CD14-positive monocyte (primary cell): ENCODE measurements around the gene TP53I3. TPM values are rescaled to one million over a fixed set of nuclear protein-coding genes. Genes with fewer than 3 reads are reported as not detected.

Experiments used
- DNase-seq, 3 donors: peaks; one replicate each; pipeline ENCODE4 v3.0.0-alpha.2; 2011 to 2022
- H2AFZ ChIP-seq: 2 replicates; pipeline ENCODE4 v1.6.0; 2012; ENCODE audit warnings: mild to moderate bottlenecking, low read depth, low read length, inconsistent platforms; ENCODE audit not compliant: insufficient read depth, poor library complexity, severe bottlenecking
- H3K27ac ChIP-seq, 2 donors: 1 replicate in 1 of 2; 2 replicates in 1 of 2; pipeline ENCODE4 v1.5.1; 2012 to 2013; ENCODE audit warnings: low read length in 2 of 2, control low read depth in 1 of 2, inconsistent platforms in 1 of 2, low read depth in 1 of 2, mild to moderate bottlenecking in 1 of 2
- H3K27me3 ChIP-seq, 2 donors: one replicate each; pipeline versions ENCODE4 v1.6.0 to v1.6.1; 2011 to 2013; ENCODE audit warnings: low read length in 2 of 2; ENCODE audit not compliant: control insufficient read depth in 2 of 2, insufficient read depth in 2 of 2
- H3K36me3 ChIP-seq, 2 donors: replicated peaks in 1 of 2; 1 replicate in 1 of 2; 2 replicates in 1 of 2; pipeline versions ENCODE4 v1.5.1 to v1.6.1; 2012 to 2013; ENCODE audit warnings: low read length in 2 of 2, control low read depth in 1 of 2, inconsistent platforms in 1 of 2, mild to moderate bottlenecking in 1 of 2; ENCODE audit not compliant: insufficient read depth in 2 of 2, control insufficient read depth in 1 of 2
- H3K4me1 ChIP-seq, 2 donors: 1 replicate in 1 of 2; 2 replicates in 1 of 2; pipeline versions ENCODE4 v1.5.1 to v1.6.1; 2012 to 2013; ENCODE audit warnings: low read length in 2 of 2, control low read depth in 1 of 2, inconsistent platforms in 1 of 2, mild to moderate bottlenecking in 1 of 2, moderate library complexity in 1 of 2; ENCODE audit not compliant: insufficient read depth in 2 of 2, control insufficient read depth in 1 of 2
- H3K4me2 ChIP-seq: replicated peaks from 2 replicates; pipeline ENCODE3; 2012; ENCODE audit warnings: low read length, moderate library complexity, mild to moderate bottlenecking; ENCODE audit not compliant: poor library complexity, severe bottlenecking; ENCODE audit errors: extremely low read depth
- H3K4me3 ChIP-seq, 3 experiments: fragments of 200-600 bp in 1 of 3; sonication (generic) in 1 of 3; replicated peaks in 1 of 3; 1 replicate in 2 of 3; 2 replicates in 1 of 3; pipeline ENCODE4 v1.5.1; 2011 to 2013; ENCODE audit warnings: low read length in 3 of 3, mild to moderate bottlenecking in 3 of 3, control low read depth in 2 of 3, low read depth in 2 of 3, inconsistent platforms in 1 of 3, moderate library complexity in 1 of 3
- H3K79me2 ChIP-seq: 2 replicates; pipeline ENCODE4 v1.6.0; 2012; ENCODE audit warnings: mild to moderate bottlenecking, control low read depth, inconsistent platforms, low read length, moderate library complexity; ENCODE audit not compliant: insufficient read depth
- H3K9ac ChIP-seq: 2 replicates; pipeline ENCODE4 v1.6.0; 2017; ENCODE audit warnings: low read length, mild to moderate bottlenecking; ENCODE audit not compliant: insufficient read depth, poor library complexity, severe bottlenecking
- H3K9me3 ChIP-seq, 2 donors: replicated peaks in 1 of 2; 1 replicate in 1 of 2; 2 replicates in 1 of 2; pipeline versions ENCODE4 v1.5.1 to v1.6.1; 2012 to 2013; ENCODE audit warnings: low read length in 2 of 2, control low read depth in 1 of 2; ENCODE audit not compliant: control insufficient read depth in 1 of 2, insufficient read depth in 1 of 2
- H4K20me1 ChIP-seq: 2 replicates; pipeline ENCODE4 v1.6.0; 2012; ENCODE audit warnings: mild to moderate bottlenecking, low read length, control low read depth, moderate library complexity; ENCODE audit not compliant: insufficient read depth
- H3K27ac Mint-ChIP-seq, 7 donors: one replicate each; pipeline ENCODE4 v1.8.0; 2020; ENCODE audit warnings: mild to moderate bottlenecking in 7 of 7, mixed read lengths in 7 of 7, moderate library complexity in 6 of 7, inconsistent platforms in 2 of 7
- H3K27me3 Mint-ChIP-seq, 3 donors: one replicate each; pipeline ENCODE4 v1.8.0; 2021 to 2022; ENCODE audit warnings: low read depth in 3 of 3, mild to moderate bottlenecking in 3 of 3, mixed read lengths in 3 of 3, moderate library complexity in 3 of 3, inconsistent platforms in 1 of 3
- H3K36me3 Mint-ChIP-seq, 2 donors: one replicate each; pipeline ENCODE4 v1.8.0; 2020; ENCODE audit warnings: mixed read lengths in 2 of 2, inconsistent platforms in 1 of 2, mild to moderate bottlenecking in 1 of 2
- H3K4me1 Mint-ChIP-seq: one replicate; pipeline ENCODE4 v1.8.0; 2020; ENCODE audit warnings: mild to moderate bottlenecking, mixed read lengths
- H3K4me3 Mint-ChIP-seq, 2 donors: one replicate each; pipeline ENCODE4 v1.8.0; 2020; ENCODE audit warnings: mild to moderate bottlenecking in 2 of 2, mixed read lengths in 2 of 2, moderate library complexity in 1 of 2
- H3K9me3 Mint-ChIP-seq, 7 donors: one replicate each; pipeline ENCODE4 v1.8.0; 2020 to 2022; ENCODE audit warnings: mixed read lengths in 7 of 7, mild to moderate bottlenecking in 6 of 7, moderate library complexity in 6 of 7, inconsistent platforms in 2 of 7
- CTCF ChIP-seq: fragments of 200-600 bp; IDR thresholded peaks from one replicate; pipeline ENCODE4 v1.8.0; 2022; ENCODE audit warnings: antibody characterized with exemption, mild to moderate bottlenecking
- WGBS: methylation state at CpG from one replicate; pipeline ENCODE4 v1.1.5; 2013; ENCODE audit warnings: missing lambda C conversion rate; ENCODE audit not compliant: insufficient coverage; 5-methylcytosine and 5-hydroxymethylcytosine counted together
- intact Hi-C, 2 donors: fragments of 100-400 bp; cut with micrococcal nuclease; formaldehyde crosslinking; loops; one replicate each; pipeline versions ENCODE4 v1.15.0 to v1.15.1; 2023
- polyA plus RNA-seq, 3 donors: library from polyadenylated mRNA; depleted of rRNA in 1 of 3; unstranded in 2 of 3; stranded (reverse) in 1 of 3; fragments of 300-500 nt in 2 of 3; fragments of >200 nt in 1 of 3; fragmentation: Illumina TruSeq in 2 of 3; gene quantifications; 1 replicate in 2 of 3; 2 replicates in 1 of 3; pipeline ENCODE4 v1.2.3, GENCODE V29; 2012 to 2021

TP53I3 gene
- polyA plus RNA-seq, 3 donors: 24.5 to 41.7 (median 34.9) TPM

- Histone ChIP-seq H3K27ac (no peak overlapping the region), H3K4me3 (no peak overlapping the region), H3K79me2 (peaks cover 6% of the 10 kb centered on the region), H3K4me2 (no peak overlapping the region), H3K9me3 (no peaks in the 10 kb centered on the region), H3K36me3 (peaks cover 2 to 14% of the 10 kb centered on the region in 2 donors), H3K4me1 (peaks cover 12 to 21% of the 10 kb centered on the region in 2 donors), H3K9ac (no peak overlapping the region), H4K20me1 (no peaks in the 10 kb centered on the region), H2AFZ (no peak overlapping the region), H3K27me3 (no peaks in the 10 kb centered on the region)
- Mint-ChIP-seq H3K9me3 (peaks cover 0 to 3% (median 2%) of the 10 kb centered on the region in 7 donors), H3K4me1 (peaks cover 21% of the 10 kb centered on the region), H3K27ac (no peak overlapping the region), H3K36me3 (peaks cover 23 to 58% of the 10 kb centered on the region in 2 donors), H3K4me3 (no peak overlapping the region), H3K27me3 (peaks cover 0 to 2% (median 1%) of the 10 kb centered on the region in 3 donors)
- WGBS: 100% methylated on average over 1 of the region's 2 CpGs
- no peak for DNase-seq
- intact Hi-C loops: no loop called here
- no peak for TF ChIP-seq CTCF
Measured at GRCh38 chr2:24088821-24089359, 4.3 kb upstream of the TP53I3 start.

- no peak overlapping the region for H3K4me3 ChIP-seq
- H4K20me1 ChIP-seq: no peaks in the 10 kb centered on the region
- 100% methylated on average over 2 of the region's 3 CpGs for WGBS
- H3K27ac ChIP-seq: no peak overlapping the region
- no peak overlapping the region for H2AFZ ChIP-seq
- H3K4me1 ChIP-seq: peaks cover 31 to 39% of the 10 kb centered on the region in 2 donors
- peaks cover 40% of the 10 kb centered on the region for H3K4me1 Mint-ChIP-seq
- intact Hi-C loops: no loop called here
- no peak overlapping the region for H3K27ac Mint-ChIP-seq
- no peak overlapping the region for H3K4me3 Mint-ChIP-seq
- H3K79me2 ChIP-seq: peaks cover 17% of the 10 kb centered on the region
- no peak for TF ChIP-seq CTCF
- H3K27me3 Mint-ChIP-seq: peaks cover 0 to 1% (median 0%) of the 10 kb centered on the region in 3 donors
- H3K36me3 ChIP-seq: peaks cover 6 to 19% of the 10 kb centered on the region in 2 donors
- H3K27me3 ChIP-seq: no peaks in the 10 kb centered on the region
- H3K9me3 Mint-ChIP-seq: peaks cover 0 to 2% (median 0%) of the 10 kb centered on the region in 7 donors
- no peaks in the 10 kb centered on the region for H3K9me3 ChIP-seq
- DNase-seq: no peak
- peaks cover 19 to 51% of the 10 kb centered on the region in 2 donors for H3K36me3 Mint-ChIP-seq
- H3K9ac ChIP-seq: no peak overlapping the region
- H3K4me2 ChIP-seq: no peak overlapping the region
Measured at GRCh38 chr2:24087032-24087431, 2.4 kb upstream of the TP53I3 start.
